Upper lobe of right lung (tissue), 1 donor: Measurements from ENCODE around the gene TNPO1. TPM values are rescaled to one million over a fixed set of nuclear protein-coding genes. Genes with fewer than 3 reads are reported as not detected.
A peak's percentile ranks its signal among the peaks of the same experiment; 100 is the strongest.

ENCODE experiments used
- ATAC-seq: fragments of 200-7000 bp; cut with Tn5 transposase; one replicate; pipeline ENCODE4 v1.9.1; 2020; ENCODE audit warnings: mild to moderate bottlenecking, moderate library complexity
- DNase-seq: peaks from one replicate; pipeline ENCODE4 v3.0.0-alpha.2; 2020
- H3K27ac ChIP-seq: fragments of 200-600 bp; one replicate; pipeline ENCODE4 v1.8.0; 2022
- H3K27me3 ChIP-seq: fragments of 200-600 bp; one replicate; pipeline ENCODE4 v1.8.0; 2022; ENCODE audit warnings: mild to moderate bottlenecking
- H3K36me3 ChIP-seq: fragments of 200-600 bp; one replicate; pipeline ENCODE4 v1.8.0; 2022
- H3K4me1 ChIP-seq: fragments of 200-600 bp; one replicate; pipeline ENCODE4 v1.8.0; 2022
- H3K4me3 ChIP-seq: fragments of 200-600 bp; one replicate; pipeline ENCODE4 v1.8.0; 2022; ENCODE audit warnings: mild to moderate bottlenecking
- H3K9me3 ChIP-seq: fragments of 200-600 bp; one replicate; pipeline ENCODE4 v1.8.0; 2022
- CTCF ChIP-seq: fragments of 200-600 bp; IDR thresholded peaks from one replicate; pipeline ENCODE4 v1.8.0; 2022; ENCODE audit warnings: antibody characterized with exemption
- intact Hi-C: fragments of 100-400 bp; cut with DNase I; formaldehyde crosslinking; loops from one replicate; pipeline ENCODE4 v1.11.0; 2022
- total RNA-seq: library from RNA; stranded (reverse); fragmentation: NEBNext Ultra II Directional; extraction: Animal tissue kit (Norgen Biotek cat#: 25700); gene quantifications from one replicate; pipeline ENCODE4 v1.2.1, GENCODE V29; 2021
- donor health status: DM: no; HTN: yes; CAD: no; lungs with severe emphysema.

Gene TNPO1
- total RNA-seq, 1 donor from 2014 or later = 106 TPM

- intact Hi-C loops = no loop called here
- TF ChIP-seq CTCF = no peak
- Histone ChIP-seq H3K27ac (no peak overlapping the region), H3K27me3 (no peaks in the 10 kb centered on the region), H3K4me3 (no peak overlapping the region), H3K9me3 (no peaks in the 10 kb centered on the region), H3K36me3 (peaks cover 98% of the 10 kb centered on the region), H3K4me1 (no peaks in the 10 kb centered on the region)
- ATAC-seq = no peak
- no peak for DNase-seq
These were observed 66.5 kb downstream of the TNPO1 start for GRCh38 chr5:72882989-72883388.

GRCh38 chr5:72883850-72884249, 67.4 kb downstream of the TNPO1 start:
- Histone ChIP-seq H3K9me3 (no peaks in the 10 kb centered on the region), H3K4me1 (no peaks in the 10 kb centered on the region), H3K27ac (no peak overlapping the region), H3K36me3 (peaks cover 98% of the 10 kb centered on the region), H3K27me3 (no peaks in the 10 kb centered on the region), H3K4me3 (no peak overlapping the region)
- no peak for TF ChIP-seq CTCF
- DNase-seq = no peak
- ATAC-seq = peak; percentile 47
- intact Hi-C loops = no loop called here

- no peak for DNase-seq
- H3K27ac ChIP-seq = no peak overlapping the region
- TF ChIP-seq CTCF = no peak
- H3K36me3 ChIP-seq = peaks cover 100% of the 10 kb centered on the region
- intact Hi-C loops = no loop called here
- H3K27me3 ChIP-seq = no peaks in the 10 kb centered on the region
- no peaks in the 10 kb centered on the region for H3K4me1 ChIP-seq
- no peaks in the 10 kb centered on the region for H3K9me3 ChIP-seq
- no peak overlapping the region for H3K4me3 ChIP-seq
- no peak for ATAC-seq
These were observed 68.4 kb downstream of the TNPO1 start for GRCh38 chr5:72884892-72885291.

GRCh38 chr5:72885824-72886223, 69.4 kb downstream of the TNPO1 start:
- no peak for DNase-seq
- no peak overlapping the region for H3K27ac ChIP-seq
- no peaks in the 10 kb centered on the region for H3K9me3 ChIP-seq
- TF ChIP-seq CTCF = no peak
- no peaks in the 10 kb centered on the region for H3K4me1 ChIP-seq
- no peak overlapping the region for H3K4me3 ChIP-seq
- no peaks in the 10 kb centered on the region for H3K27me3 ChIP-seq
- intact Hi-C loops = no loop called here
- peaks cover 100% of the 10 kb centered on the region for H3K36me3 ChIP-seq
- no peak for ATAC-seq

- no peak for TF ChIP-seq CTCF
- Histone ChIP-seq H3K27ac (no peak overlapping the region), H3K36me3 (peaks cover 100% of the 10 kb centered on the region), H3K27me3 (no peaks in the 10 kb centered on the region), H3K9me3 (no peaks in the 10 kb centered on the region), H3K4me1 (no peaks in the 10 kb centered on the region), H3K4me3 (no peak overlapping the region)
- intact Hi-C loops = no loop called here
- DNase-seq (no peak), ATAC-seq (no peak)
These were observed 72.1 kb downstream of the TNPO1 start for GRCh38 chr5:72888595-72888994.

- intact Hi-C loops = no loop called here
- H3K9me3 ChIP-seq = no peaks in the 10 kb centered on the region
- no peak for DNase-seq
- H3K4me1 ChIP-seq = no peaks in the 10 kb centered on the region
- no peak for ATAC-seq
- TF ChIP-seq CTCF = no peak
- peaks cover 100% of the 10 kb centered on the region for H3K36me3 ChIP-seq
- H3K4me3 ChIP-seq = no peak overlapping the region
- H3K27me3 ChIP-seq = no peaks in the 10 kb centered on the region
- H3K27ac ChIP-seq = no peak overlapping the region
These were observed 72.9 kb downstream of the TNPO1 start for GRCh38 chr5:72889324-72889723.
